Keratinocyte (primary cell): ENCODE measurements around the gene ELP5. TPM values are rescaled to one million over a fixed set of nuclear protein-coding genes. Genes with fewer than 3 reads are reported as not detected.
A peak's percentile ranks its signal among the peaks of the same experiment; 100 is the strongest.

Experiments used
- DNase-seq: peaks from one replicate; pipeline ENCODE4 v3.0.0-alpha.2; 2011; ENCODE audit warnings: low read depth, missing footprints, low spot score
- FAIRE-seq: peaks from 2 replicates; lab custom pipeline; 2011; peaks lifted over from hg19 to GRCh38; lab: Jason Lieb, UNC
- H2AFZ ChIP-seq: 2 replicates; pipeline ENCODE4 v1.6.0; 2012; ENCODE audit warnings: low read length, control low read depth, inconsistent platforms; ENCODE audit not compliant: control insufficient read depth
- H3K27ac ChIP-seq: 2 replicates; pipeline ENCODE4 v1.5.1; 2011; ENCODE audit warnings: low read length; ENCODE audit not compliant: control insufficient read depth, insufficient read depth
- H3K27me3 ChIP-seq: 3 replicates; pipeline ENCODE4 v1.6.0; 2011; ENCODE audit warnings: low read length; ENCODE audit not compliant: control insufficient read depth, insufficient read depth; ENCODE audit errors: extremely low read depth
- H3K36me3 ChIP-seq, 2 experiments: 2 replicates in 1 of 2; 3 replicates in 1 of 2; pipeline ENCODE4 v1.5.1; 2011; ENCODE audit warnings: low read length in 2 of 2, mild to moderate bottlenecking in 1 of 2; ENCODE audit not compliant: control insufficient read depth in 2 of 2, insufficient read depth in 2 of 2; ENCODE audit errors: extremely low read depth in 1 of 2
- H3K4me1 ChIP-seq: 3 replicates; pipeline ENCODE4 v1.5.1; 2011; ENCODE audit warnings: low read length; ENCODE audit not compliant: control insufficient read depth, insufficient read depth; ENCODE audit errors: extremely low read depth
- H3K4me2 ChIP-seq: 3 replicates; pipeline ENCODE4 v1.6.0; 2011; ENCODE audit warnings: low read depth, low read length; ENCODE audit not compliant: control insufficient read depth, insufficient read depth; ENCODE audit errors: extremely low read depth
- H3K4me3 ChIP-seq, 3 experiments: fragments of 200-600 bp in 1 of 3; sonication (generic) in 1 of 3; 2 replicates in 2 of 3; 3 replicates in 1 of 3; pipeline ENCODE4 v1.5.1; 2011 to 2016; ENCODE audit warnings: low read length in 3 of 3, mild to moderate bottlenecking in 3 of 3, control low read depth in 2 of 3, inconsistent platforms in 1 of 3, low read depth in 1 of 3, mixed read lengths in 1 of 3, mixed run types in 1 of 3, moderate library complexity in 1 of 3; ENCODE audit not compliant: control insufficient read depth in 2 of 3, insufficient read depth in 2 of 3; ENCODE audit errors: extremely low read depth in 1 of 3
- H3K79me2 ChIP-seq: 2 replicates; pipeline ENCODE4 v1.6.0; 2012; ENCODE audit warnings: low read length; ENCODE audit not compliant: control insufficient read depth, insufficient read depth
- H3K9ac ChIP-seq: 3 replicates; pipeline ENCODE4 v1.6.0; 2011; ENCODE audit warnings: low read length; ENCODE audit not compliant: control insufficient read depth, insufficient read depth; ENCODE audit errors: extremely low read depth
- H3K9me1 ChIP-seq: 3 replicates; pipeline ENCODE4 v1.6.0; 2011; ENCODE audit warnings: low read length; ENCODE audit not compliant: control insufficient read depth, insufficient read depth; ENCODE audit errors: extremely low read depth
- H3K9me3 ChIP-seq: 2 replicates; pipeline ENCODE4 v1.5.1; 2012; ENCODE audit warnings: low read depth, low read length; ENCODE audit not compliant: control insufficient read depth
- H4K20me1 ChIP-seq: 3 replicates; pipeline ENCODE4 v1.6.0; 2011; ENCODE audit warnings: low read length; ENCODE audit not compliant: control insufficient read depth, insufficient read depth; ENCODE audit errors: extremely low read depth
- CTCF ChIP-seq, 3 experiments: IDR thresholded peaks in 1 of 3; conservative IDR thresholded peaks in 1 of 3; optimal IDR thresholded peaks in 1 of 3; 2 replicates in 2 of 3; 3 replicates in 1 of 3; pipeline versions ENCODE3 to v1.5.1; 2011; ENCODE audit warnings: low read length in 3 of 3, mild to moderate bottlenecking in 3 of 3, moderate library complexity in 2 of 3, control low read depth in 1 of 3, inconsistent platforms in 1 of 3; ENCODE audit not compliant: insufficient read depth in 2 of 3; ENCODE audit errors: extremely low read depth in 1 of 3
- EZH2 ChIP-seq: IDR thresholded peaks from one replicate; pipeline ENCODE4 v1.6.1; 2012; ENCODE audit warnings: inconsistent platforms, mild to moderate bottlenecking, low read length, moderate library complexity
- dilution Hi-C: fragments of 300-500 bp; cut with MboI; formaldehyde crosslinking; loops from one replicate; pipeline ENCODE4 v1.7.0; 2020; ENCODE audit warnings: low sequenced_read_pairs; ENCODE audit not compliant: extremely low pct_ligation_motif_present
- polyA plus RNA-seq, 5 experiments: library from polyadenylated mRNA; depleted of rRNA in 3 of 5; stranded (reverse) in 3 of 5; stranded (forward) in 1 of 5; unstranded in 1 of 5; fragments of >200 nt; gene quantifications; 1 replicate in 1 of 5; 2 replicates in 3 of 5; 3 replicates in 1 of 5; pipeline versions ENCODE4 v1.2.1 to v1.2.3, GENCODE V29; 2011 to 2012; ENCODE audit warnings: missing spikeins in 2 of 5, low read depth in 1 of 5, low replicate concordance in 1 of 5

ELP5 gene
- polyA plus RNA-seq, 1 donor (not counting 4 experiments of a cell fraction or from before 2014, with no cell fraction given) = 19.4 TPM

- dilution Hi-C loops = no loop called here
- peaks cover 18% of the 10 kb centered on the region for H3K4me1 ChIP-seq
- peaks cover 60% of the 10 kb centered on the region for H3K79me2 ChIP-seq
- TF ChIP-seq CTCF (optimal IDR thresholded peaks at IDR 0.05 in 1 of 3, IDR thresholded peaks at IDR 0.05 in 1 of 3, conservative IDR thresholded peaks at IDR 0.05 in 1 of 3; ENCODE audit: extremely low read depth in 1 of 3, insufficient read depth in 2 of 3, low read length in 3 of 3) (no peak), EZH2 (no peak)
- no peaks in the 10 kb centered on the region for H3K9me3 ChIP-seq
- no peak for DNase-seq
- H3K27me3 ChIP-seq = no peaks in the 10 kb centered on the region
- H4K20me1 ChIP-seq = no peaks in the 10 kb centered on the region
- peak overlapping the region in 1 of 3 experiments; percentile 17 for H3K4me3 ChIP-seq
- peaks cover 15 to 20% of the 10 kb centered on the region in 2 experiments for H3K36me3 ChIP-seq
- no peak overlapping the region for H2AFZ ChIP-seq
- H3K9ac ChIP-seq = no peak overlapping the region
- H3K27ac ChIP-seq = no peak overlapping the region
- FAIRE-seq = no peak
- no peaks in the 10 kb centered on the region for H3K9me1 ChIP-seq
- peak overlapping the region; percentile 31 for H3K4me2 ChIP-seq
Measured at GRCh38 chr17:7249214-7249613, 2.8 kb upstream of the ELP5 start.

GRCh38 chr17:7249830-7250229 is 2.2 kb upstream of the ELP5 start:
- Histone ChIP-seq H3K9ac (peak overlapping the region; percentile 94), H3K9me3 (no peaks in the 10 kb centered on the region), H3K27me3 (no peaks in the 10 kb centered on the region), H3K4me2 (peak overlapping the region; percentile 98), H4K20me1 (no peaks in the 10 kb centered on the region), H2AFZ (no peak overlapping the region), H3K9me1 (no peaks in the 10 kb centered on the region), H3K4me3 (peak overlapping the region; percentile 80 to 94 (median 92)), H3K36me3 (peaks cover 16 to 22% of the 10 kb centered on the region in 2 experiments), H3K4me1 (peaks cover 18% of the 10 kb centered on the region), H3K79me2 (peaks cover 61% of the 10 kb centered on the region), H3K27ac (no peak overlapping the region)
- dilution Hi-C loops = no loop called here
- DNase-seq = no peak
- TF ChIP-seq CTCF (optimal IDR thresholded peaks at IDR 0.05 in 1 of 3, IDR thresholded peaks at IDR 0.05 in 1 of 3, conservative IDR thresholded peaks at IDR 0.05 in 1 of 3; ENCODE audit: extremely low read depth in 1 of 3, insufficient read depth in 2 of 3, low read length in 3 of 3) (no peak), EZH2 (no peak)
- FAIRE-seq = no peak
